PFSK-1 (cell line): Measurements from ENCODE around the gene CNGB1.

Source experiments
- POLR2AphosphoS5 ChIP-seq: IDR thresholded peaks from 2 replicates; pipeline ENCODE4 v1.6.1; 2012; ENCODE audit warnings: low read depth, mild to moderate bottlenecking, control low read depth, low read length, moderate library complexity
- REST ChIP-seq, 2 experiments: IDR thresholded peaks; 2 replicates each; pipeline versions ENCODE4 v1.6.1 to v1.8.0; 2011 to 2012; ENCODE audit warnings: low read depth in 2 of 2, low read length in 2 of 2, control low read depth in 1 of 2, inconsistent platforms in 1 of 2, mild to moderate bottlenecking in 1 of 2, moderate library complexity in 1 of 2; ENCODE audit not compliant: insufficient read depth in 1 of 2
- SIN3A ChIP-seq: IDR thresholded peaks from 2 replicates; pipeline ENCODE4 v1.6.1; 2012; ENCODE audit warnings: mild to moderate bottlenecking, low read length, moderate library complexity, borderline replicate concordance; ENCODE audit not compliant: insufficient read depth
- TAF1 ChIP-seq: IDR thresholded peaks from 2 replicates; pipeline ENCODE4 v1.6.1; 2012; ENCODE audit warnings: low read length, control low read depth, borderline replicate concordance; ENCODE audit not compliant: insufficient read depth

GRCh38 chr16:57970970-57971369 lies at the start of gene CNGB1:
- TF ChIP-seq SIN3A (no peak), TAF1 (no peak), POLR2AphosphoS5 (no peak), REST (IDR thresholded peaks at IDR 0.05; ENCODE audit: insufficient read depth in 1 of 2, low read depth in 2 of 2, low read length in 2 of 2) (no peak)
